ENCODE results near the gene FEN1. TPM values are rescaled to one million over a fixed set of nuclear protein-coding genes. Genes with fewer than 3 reads are reported as not detected.

FEN1 gene
- total and polyA plus RNA-seq, 2 of the 8 experiments (the other 6 are each of a cell fraction or from before 2014, with no cell fraction given): 52.6 to 86.1 TPM

DNA sequence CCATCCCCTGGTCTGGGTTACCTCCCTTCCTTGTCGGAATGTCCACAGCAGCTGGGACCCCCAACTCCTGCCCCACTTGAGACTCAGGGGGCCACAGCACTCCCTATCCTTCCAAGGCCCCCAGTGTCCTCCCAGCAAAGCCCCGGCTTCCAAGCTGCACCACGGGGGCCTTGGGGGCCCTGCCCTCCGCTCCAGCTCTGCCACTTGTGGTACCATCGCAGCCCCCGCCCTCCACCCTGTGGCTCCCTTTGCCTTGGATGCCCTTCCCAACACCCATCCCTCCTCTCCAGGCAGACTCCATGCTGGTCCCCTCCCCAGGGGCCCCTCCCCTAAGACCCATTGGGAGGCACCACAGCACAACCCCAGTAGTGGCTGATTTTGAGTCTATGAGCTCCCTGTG lies 17.6 kb upstream of the FEN1 start:
- H3K36me3 ChIP-seq (ENCODE audit: control insufficient read depth in 2 of 4, insufficient read depth in 4 of 4, low read length in 3 of 4): no peaks in the 10 kb centered on the region
- CTCF ChIA-PET (ENCODE audit: partially characterized antibody): interaction anchor here (0.9 to 7.2 kb wide), 16 partner anchors 8 to 93 kb away, joined by 3 to 52 read pairs (median 4); partner anchors contain the start of genes FEN1, MYRF and TMEM258
- TF ChIP-seq SUZ12 (IDR thresholded peaks at IDR 0.05; ENCODE audit: low read length) (no peak), SIN3A (conservative IDR thresholded peaks at IDR 0.05 in 1 of 2, IDR thresholded peaks at IDR 0.05 in 1 of 2; ENCODE audit: low read depth in 1 of 2, low read length in 2 of 2) (no peak), EP300 (IDR thresholded peaks at IDR 0.05; ENCODE audit: borderline replicate concordance in 1 of 2, low read depth in 2 of 2, low read length in 2 of 2) (no peak), POLR2A (IDR thresholded peaks at IDR 0.05; ENCODE audit: control extremely low read depth in 1 of 2, low read depth in 2 of 2, low read length in 2 of 2) (no peak), NANOG (IDR thresholded peaks at IDR 0.05; ENCODE audit: insufficient read depth, low read depth, low read length, poor library complexity, severe bottlenecking) (no peak), KDM4A (IDR thresholded peaks at IDR 0.05; ENCODE audit: low read depth, low read length, severe bottlenecking) (no peak), PHF8 (conservative IDR thresholded peaks at IDR 0.05; ENCODE audit: low read depth, low read length) (no peak)
- TF ChIP-seq, protein P1, sequence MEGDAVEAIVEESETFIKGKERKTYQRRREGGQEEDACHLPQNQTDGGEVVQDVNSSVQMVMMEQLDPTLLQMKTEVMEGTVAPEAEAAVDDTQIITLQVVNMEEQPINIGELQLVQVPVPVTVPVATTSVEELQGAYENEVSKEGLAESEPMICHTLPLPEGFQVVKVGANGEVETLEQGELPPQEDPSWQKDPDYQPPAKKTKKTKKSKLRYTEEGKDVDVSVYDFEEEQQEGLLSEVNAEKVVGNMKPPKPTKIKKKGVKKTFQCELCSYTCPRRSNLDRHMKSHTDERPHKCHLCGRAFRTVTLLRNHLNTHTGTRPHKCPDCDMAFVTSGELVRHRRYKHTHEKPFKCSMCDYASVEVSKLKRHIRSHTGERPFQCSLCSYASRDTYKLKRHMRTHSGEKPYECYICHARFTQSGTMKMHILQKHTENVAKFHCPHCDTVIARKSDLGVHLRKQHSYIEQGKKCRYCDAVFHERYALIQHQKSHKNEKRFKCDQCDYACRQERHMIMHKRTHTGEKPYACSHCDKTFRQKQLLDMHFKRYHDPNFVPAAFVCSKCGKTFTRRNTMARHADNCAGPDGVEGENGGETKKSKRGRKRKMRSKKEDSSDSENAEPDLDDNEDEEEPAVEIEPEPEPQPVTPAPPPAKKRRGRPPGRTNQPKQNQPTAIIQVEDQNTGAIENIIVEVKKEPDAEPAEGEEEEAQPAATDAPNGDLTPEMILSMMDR (IDR thresholded peaks at IDR 0.05; ENCODE audit: control extremely low read depth in 1 of 3, insufficient read depth in 1 of 3, low read depth in 1 of 3, low read length in 3 of 3): no peak
- TF ChIP-seq, protein P2, sequence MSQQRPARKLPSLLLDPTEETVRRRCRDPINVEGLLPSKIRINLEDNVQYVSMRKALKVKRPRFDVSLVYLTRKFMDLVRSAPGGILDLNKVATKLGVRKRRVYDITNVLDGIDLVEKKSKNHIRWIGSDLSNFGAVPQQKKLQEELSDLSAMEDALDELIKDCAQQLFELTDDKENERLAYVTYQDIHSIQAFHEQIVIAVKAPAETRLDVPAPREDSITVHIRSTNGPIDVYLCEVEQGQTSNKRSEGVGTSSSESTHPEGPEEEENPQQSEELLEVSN (IDR thresholded peaks at IDR 0.05): no peak

More for the DNA sequence above, 17.6 kb upstream of the FEN1 start:
- no peak overlapping the region for H3K23ac ChIP-seq (ENCODE audit: insufficient read length)
- H4K8ac ChIP-seq (ENCODE audit: extremely low read depth, insufficient read depth, low read length): no peak overlapping the region
- H3K9ac ChIP-seq (replicated peaks in 1 of 4; ENCODE audit: extremely low read depth in 1 of 4, low read depth in 3 of 4, low read length in 3 of 4): no peak overlapping the region
- H3K23me2 ChIP-seq (ENCODE audit: low read depth, low read length): no peaks in the 10 kb centered on the region
- H3K9me3 ChIP-seq (ENCODE audit: insufficient read depth in 2 of 2, low read depth in 1 of 2, low read length in 1 of 2): no peaks in the 10 kb centered on the region
- no peak for DNase-seq (ENCODE audit: low read depth in 1 of 2, low spot score in 2 of 2)
- no peaks in the 10 kb centered on the region; a peak in 1 of 7 replicates for H3K27me3 ChIP-seq (replicated peaks in 1 of 4; ENCODE audit: control insufficient read depth in 3 of 4, extremely low read depth in 1 of 4, insufficient read depth in 3 of 4, low read length in 3 of 4)
- H3K79me1 ChIP-seq (ENCODE audit: low read depth, low read length): no peaks in the 10 kb centered on the region
- no peak overlapping the region for H2BK15ac ChIP-seq (ENCODE audit: low read length)
- H3K4me3 ChIP-seq (ENCODE audit: extremely low read depth in 1 of 4, insufficient read depth in 2 of 4, low read depth in 3 of 4, low read length in 4 of 4): no peak overlapping the region
- H2BK20ac ChIP-seq (ENCODE audit: low read length): no peak overlapping the region
- peaks cover 0 to 19% (median 10%) of the 10 kb centered on the region in 4 experiments; a peak in 6 of 7 replicates for H3K4me1 ChIP-seq (replicated peaks in 1 of 4; ENCODE audit: control insufficient read depth in 3 of 4, insufficient read depth in 4 of 4, low read length in 3 of 4)
- H4K91ac ChIP-seq (replicated peaks; ENCODE audit: insufficient read length, low read length): no peak overlapping the region
- no peak overlapping the region for H3K56ac ChIP-seq (replicated peaks; ENCODE audit: insufficient read length, low read depth, low read length)
- no peak overlapping the region for H3K27ac ChIP-seq (ENCODE audit: low read depth, low read length)
- H2AFZ ChIP-seq (ENCODE audit: low read length): no peak overlapping the region
- POLR2A ChIA-PET (ENCODE audit: partially characterized antibody): interaction anchor here (0.7 to 4.0 kb wide), 3 partner anchors 13 to 22 kb away, joined by 4 to 16 read pairs (median 6); no protein-coding TSS in a partner anchor
- H2BK120ac ChIP-seq (replicated peaks; ENCODE audit: low read depth, low read length): no peak overlapping the region
- H4K20me1 ChIP-seq (replicated peaks in 1 of 2; ENCODE audit: control insufficient read depth in 1 of 2, insufficient read depth in 2 of 2, low read length in 2 of 2): no peaks in the 10 kb centered on the region
- no peak for FAIRE-seq
- WGBS, 2 experiments (ENCODE audit: extremely low coverage in 1 of 2, insufficient coverage in 1 of 2, insufficient read length in 1 of 2, insufficient replicate concordance in 2 of 2, low coverage in 1 of 2, low lambda C conversion rate in 2 of 2, missing lambda C conversion rate in 1 of 2): 87% methylated on average over 3 of the region's 6 CpGs; no CpG with 5 or more reads in 1 of the 2 experiments
- no peak overlapping the region for H3K14ac ChIP-seq (ENCODE audit: insufficient read length)
- no peak overlapping the region for H3K4me2 ChIP-seq (ENCODE audit: insufficient read depth in 1 of 2, low read depth in 2 of 2, low read length in 2 of 2)
- H2BK5ac ChIP-seq (ENCODE audit: low read depth, low read length): no peak overlapping the region
- no peak overlapping the region for H4K5ac ChIP-seq (ENCODE audit: insufficient read length, low read depth, low read length)
- H2AK5ac ChIP-seq (ENCODE audit: low read depth, low read length): 0 out of 2 replicates have a peak overlapping the region, but pooled peaks have one; percentile 39
- no peak overlapping the region for H3K4ac ChIP-seq (replicated peaks; ENCODE audit: insufficient read length, low read depth, low read length)
- H3K18ac ChIP-seq (ENCODE audit: extremely low read depth, low read length): no peak overlapping the region
- no peak overlapping the region for H2BK12ac ChIP-seq (ENCODE audit: low read depth, low read length)
- no peaks in the 10 kb centered on the region for H3K79me2 ChIP-seq (ENCODE audit: control insufficient read depth in 1 of 2, insufficient read depth in 2 of 2, low read length in 2 of 2)
